ENCODE measurements around the gene WWC2.

WWC2 gene

GRCh38 chr4:183213996-183214395, 114.9 kb downstream of the WWC2 start:
- DNase-seq = no peak

DNA sequence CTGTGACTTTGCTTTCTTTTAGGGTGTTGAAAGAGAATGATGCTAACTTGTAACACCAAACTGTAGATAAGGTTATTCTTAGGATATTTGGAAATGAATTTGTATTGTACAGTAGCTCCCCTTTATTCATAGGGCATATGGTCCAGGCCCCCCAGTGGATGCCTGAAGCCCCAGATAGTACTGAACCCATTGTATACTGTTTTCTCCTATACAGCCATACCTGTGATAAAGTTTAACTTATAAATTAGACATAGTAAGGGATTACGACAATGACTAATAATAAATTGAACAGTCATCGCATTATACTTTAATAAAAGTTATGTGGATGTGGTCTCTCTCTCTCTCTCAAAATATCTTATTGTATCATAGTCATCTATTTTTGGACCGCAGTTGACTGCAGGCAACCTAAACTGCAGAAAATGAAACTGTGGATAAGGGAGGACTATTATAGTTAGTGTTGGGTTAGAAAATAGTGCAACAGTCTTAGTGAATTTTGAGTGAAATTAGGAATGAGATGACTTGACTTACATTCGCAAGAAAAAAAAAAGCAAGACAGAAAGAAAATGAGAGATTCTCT, 115.9 kb downstream of the WWC2 start:
- DNase-seq = no peak

DNA sequence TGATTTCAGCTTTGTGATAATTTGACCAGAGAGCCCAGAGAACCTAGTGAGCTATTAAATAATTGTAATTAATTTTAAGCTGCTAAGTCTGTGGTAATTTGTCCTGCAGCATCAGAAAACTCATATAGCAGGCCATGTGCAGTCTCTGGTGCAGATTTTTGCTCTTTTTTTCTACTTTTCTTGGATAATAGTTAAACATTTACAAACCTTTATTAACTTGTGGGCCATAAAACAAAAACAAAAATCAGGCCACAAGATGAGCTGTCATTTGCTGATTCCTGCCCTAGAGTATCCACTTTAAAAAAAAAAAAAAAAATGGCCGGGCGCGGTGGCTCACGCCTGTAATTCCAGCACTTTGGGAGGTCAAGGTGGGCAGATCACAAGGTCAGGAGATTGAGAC, 121.2 kb downstream of the WWC2 start:
- DNase-seq = no peak

GRCh38 chr4:183223053-183223452, 124.0 kb downstream of the WWC2 start:
- no peak for DNase-seq

DNA sequence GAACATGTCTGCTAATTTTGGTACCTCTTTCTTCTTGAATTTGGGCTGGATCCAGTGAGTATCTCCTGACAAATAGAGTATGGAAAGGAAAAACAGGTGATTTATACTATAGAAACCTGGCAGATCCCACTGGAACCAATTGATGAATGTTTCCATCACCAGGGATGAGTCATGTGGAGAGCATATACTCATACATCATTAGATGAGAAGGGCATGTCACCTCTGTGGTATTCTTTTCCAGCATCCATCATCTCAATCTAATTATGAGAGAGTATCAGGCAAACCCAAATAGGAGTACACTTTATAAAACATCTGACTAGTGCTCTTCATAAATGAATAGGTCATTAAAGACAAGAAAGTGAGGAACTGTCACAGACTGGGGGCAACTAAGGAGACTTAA, 130.3 kb downstream of the WWC2 start:
- no peak for DNase-seq

DNA sequence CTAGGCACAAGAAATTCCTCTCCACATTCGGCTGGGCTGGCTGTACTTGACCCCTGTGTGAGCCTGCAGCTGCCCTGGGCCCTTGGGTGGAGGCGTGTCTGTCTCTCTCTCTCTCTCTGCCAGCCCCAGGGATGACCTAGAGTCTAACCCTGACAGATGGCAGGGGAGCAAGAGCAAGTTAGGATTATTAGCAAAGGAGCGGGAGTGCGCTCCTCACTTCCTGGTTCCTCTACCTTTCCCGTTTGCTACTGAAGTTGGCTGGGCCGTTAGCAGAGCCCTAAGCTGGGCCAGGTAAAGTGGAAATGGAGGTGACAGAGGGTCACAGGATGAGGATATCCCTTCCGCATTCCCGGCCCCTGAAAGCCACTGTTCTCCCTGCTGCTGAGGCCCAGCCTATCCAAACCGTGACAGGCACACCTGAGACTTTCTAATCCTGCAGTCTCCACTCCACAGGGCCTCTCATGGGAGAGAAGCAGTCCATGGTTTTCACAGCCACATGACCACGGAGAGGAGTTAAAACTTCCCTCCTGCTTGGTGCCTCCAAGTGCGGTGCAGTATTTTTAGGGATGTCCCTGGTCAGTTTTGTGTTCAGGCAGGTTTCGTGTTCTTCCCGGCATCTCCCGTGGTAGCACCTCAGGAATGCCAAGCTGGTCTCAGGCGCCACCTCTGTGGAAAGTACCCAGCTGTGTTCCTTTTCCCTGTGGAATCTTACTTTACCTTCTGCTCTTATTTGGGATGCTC, 141.7 kb downstream of the WWC2 start:
- no peak for DNase-seq

DNA sequence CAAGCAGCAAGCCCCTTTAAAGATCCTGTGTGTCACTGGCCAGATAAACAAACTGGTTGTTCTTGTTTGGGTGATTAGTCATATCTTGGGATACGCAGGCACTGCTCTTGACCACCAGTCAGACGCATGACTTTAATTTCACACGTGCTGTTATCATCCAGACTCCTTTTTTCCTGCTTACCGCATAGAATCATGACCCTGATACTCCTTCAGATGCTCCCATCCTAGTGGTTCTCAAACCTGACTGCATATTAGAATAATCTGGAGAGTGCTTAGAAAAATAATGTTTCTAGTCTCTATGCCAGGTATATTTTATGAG, 142.2 kb downstream of the WWC2 start:
- DNase-seq = no peak

DNA sequence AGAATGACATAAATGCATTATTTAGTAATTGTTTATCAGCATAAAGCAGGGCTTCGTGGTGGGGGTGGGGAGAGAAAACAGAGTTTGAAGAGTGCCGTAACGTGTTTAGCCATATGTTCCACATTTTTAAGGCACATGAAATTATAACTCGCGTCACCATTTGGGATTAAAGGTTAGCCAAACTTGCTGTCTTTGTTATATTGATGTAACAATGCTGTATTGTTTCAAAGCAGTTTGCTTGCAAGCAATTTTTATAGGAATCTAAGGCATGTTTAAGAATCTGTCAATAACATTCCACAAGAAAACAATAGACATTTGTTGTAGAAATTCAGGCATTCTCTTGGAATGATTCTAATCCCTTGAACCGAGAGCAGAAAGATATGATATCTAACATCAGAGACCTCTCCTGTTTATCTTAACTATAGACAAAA, 142.7 kb downstream of the WWC2 start:
- no peak for DNase-seq

- DNase-seq = no peak
These were observed 143.2 kb downstream of the WWC2 start for GRCh38 chr4:183242291-183242690.

DNA sequence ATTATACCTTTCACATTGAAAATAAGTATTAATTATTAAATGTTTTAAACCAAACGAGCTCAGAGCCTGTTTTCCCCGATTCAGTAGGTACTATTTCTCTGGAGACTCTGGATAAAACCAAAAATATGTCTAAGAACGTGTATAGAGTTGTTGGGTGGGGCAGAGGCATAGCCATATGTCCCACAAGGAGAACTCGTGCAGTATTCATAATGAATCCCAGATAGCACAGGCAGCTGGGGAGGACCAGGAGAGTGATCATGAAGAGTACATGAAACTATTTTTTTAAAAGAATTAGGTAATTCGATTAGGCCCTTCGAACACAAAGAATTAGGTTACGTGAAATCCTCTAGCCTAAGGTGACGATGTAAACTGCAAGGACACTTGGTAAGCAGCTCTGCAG, 145.0 kb downstream of the WWC2 start:
- DNase-seq = no peak

- no peak for DNase-seq
These were observed 145.4 kb downstream of the WWC2 start for GRCh38 chr4:183244506-183244905.

DNA sequence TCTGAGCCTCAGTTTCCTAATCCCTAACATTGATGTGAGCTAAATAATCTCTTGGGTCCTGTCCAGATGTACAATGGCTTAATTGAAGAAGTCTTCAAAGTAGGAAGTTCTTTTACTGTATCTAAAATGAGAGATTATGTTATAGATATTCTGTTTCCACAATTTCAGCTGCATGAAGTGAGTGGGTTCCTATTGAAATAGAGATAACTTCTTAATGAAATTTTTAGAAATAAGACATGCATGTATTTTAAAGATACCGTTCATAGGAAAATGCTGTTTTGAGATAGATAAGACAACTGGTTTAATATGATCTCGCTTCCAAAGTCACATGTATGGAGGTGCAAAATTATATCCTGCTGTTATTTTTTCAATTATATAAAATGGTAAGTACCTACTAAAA, 149.1 kb downstream of the WWC2 start:
- no peak for DNase-seq

- DNase-seq = peak; percentile 33
These were observed 150.8 kb downstream of the WWC2 start for GRCh38 chr4:183249854-183250253.

DNA sequence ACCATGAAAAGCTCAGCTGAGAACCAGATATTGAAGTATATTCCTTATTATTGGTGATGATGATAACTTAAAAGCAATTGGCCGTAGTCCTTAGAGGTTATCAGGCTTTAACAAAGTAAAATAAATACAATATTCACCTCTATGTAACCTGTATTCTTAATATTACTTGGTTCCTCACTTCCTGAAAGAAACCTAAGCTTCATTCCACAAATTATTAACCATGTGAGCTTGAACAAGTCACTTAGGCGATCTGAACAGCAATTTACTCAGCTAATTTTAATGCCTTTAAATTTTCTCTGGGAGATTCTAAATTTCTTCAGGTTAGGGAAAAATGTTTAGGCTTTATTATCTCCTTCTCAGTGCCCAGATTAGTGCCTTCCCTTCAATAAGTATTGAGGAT, 151.8 kb downstream of the WWC2 start:
- DNase-seq = no peak

DNA sequence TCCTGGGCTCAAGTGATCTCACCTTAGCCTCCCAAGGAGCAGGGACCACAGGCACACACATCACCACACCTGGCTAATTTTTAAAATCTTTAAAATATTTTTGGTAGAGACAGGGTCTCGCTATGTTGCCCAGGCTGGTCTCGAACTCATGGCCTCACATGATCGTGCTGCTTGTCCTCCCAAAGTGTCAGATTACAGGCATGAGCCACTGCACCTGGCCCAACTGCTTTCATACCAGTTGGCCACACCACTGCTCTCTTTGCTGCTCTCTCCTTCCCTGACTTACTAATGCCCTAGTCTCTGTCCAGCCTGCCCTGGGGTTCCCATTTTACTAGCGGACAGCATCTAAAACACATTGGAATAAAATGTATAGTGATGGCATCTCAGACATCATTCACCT, 153.9 kb downstream of the WWC2 start:
- DNase-seq = no peak

DNA sequence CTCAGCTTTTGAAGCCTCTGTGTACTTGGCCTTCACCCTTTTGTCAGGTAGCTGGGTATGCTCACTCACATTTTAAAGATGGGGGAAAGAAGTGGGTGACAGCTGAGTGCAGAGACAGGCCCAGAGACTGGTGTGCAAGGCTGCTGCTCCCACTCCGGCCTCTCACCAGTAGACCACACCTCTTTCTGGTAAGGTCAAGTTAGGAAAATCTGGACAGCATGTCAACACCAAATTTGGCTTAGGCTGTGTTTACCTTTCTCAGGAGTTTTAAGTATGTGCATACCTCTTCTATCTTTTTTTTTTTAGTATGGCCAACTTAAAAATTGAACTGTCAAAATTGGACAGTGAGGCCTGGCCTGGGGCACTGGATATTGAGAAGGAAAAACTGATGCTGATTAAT, 154.4 kb downstream of the WWC2 start:
- no peak for DNase-seq

DNA sequence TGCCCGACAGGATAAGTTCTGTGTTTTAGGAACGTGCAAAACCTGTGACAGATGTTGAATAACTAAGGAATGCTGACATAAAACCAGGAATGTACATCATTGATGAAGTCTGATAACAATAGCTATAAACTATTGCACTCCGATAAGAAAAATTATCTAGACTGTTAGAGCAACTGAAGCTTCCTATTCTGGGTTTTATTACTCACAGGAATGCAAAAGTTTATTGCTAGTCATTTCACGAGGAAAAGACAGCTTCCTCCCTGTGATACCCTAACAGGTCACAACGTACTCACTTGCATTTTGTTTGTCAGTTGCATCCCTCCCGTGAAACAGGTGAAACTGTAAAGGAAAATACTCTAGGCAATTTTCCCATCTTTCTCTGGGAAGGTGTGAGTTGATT, 155.1 kb downstream of the WWC2 start:
- no peak for DNase-seq

DNA sequence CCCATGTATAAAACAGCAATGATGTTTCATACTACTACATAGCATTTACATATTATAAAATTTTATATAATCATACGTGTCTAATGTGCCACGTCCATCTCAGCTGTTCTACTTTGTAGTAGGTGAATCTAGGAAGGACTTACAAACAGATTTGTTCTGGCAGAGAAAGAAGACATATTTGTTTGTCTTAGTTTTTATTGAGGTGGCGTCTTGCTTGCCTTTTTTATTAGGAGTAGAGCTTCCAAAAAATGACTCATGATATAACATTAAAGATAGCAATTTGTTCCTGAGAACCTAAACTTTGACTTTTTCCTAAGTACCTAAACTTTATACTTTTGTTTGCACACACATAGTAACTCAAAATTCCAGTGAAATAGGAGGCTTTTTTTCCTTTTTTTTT, 156.4 kb downstream of the WWC2 start:
- no peak for DNase-seq

GRCh38 chr4:183256343-183256742, 157.3 kb downstream of the WWC2 start:
- DNase-seq = no peak

DNA sequence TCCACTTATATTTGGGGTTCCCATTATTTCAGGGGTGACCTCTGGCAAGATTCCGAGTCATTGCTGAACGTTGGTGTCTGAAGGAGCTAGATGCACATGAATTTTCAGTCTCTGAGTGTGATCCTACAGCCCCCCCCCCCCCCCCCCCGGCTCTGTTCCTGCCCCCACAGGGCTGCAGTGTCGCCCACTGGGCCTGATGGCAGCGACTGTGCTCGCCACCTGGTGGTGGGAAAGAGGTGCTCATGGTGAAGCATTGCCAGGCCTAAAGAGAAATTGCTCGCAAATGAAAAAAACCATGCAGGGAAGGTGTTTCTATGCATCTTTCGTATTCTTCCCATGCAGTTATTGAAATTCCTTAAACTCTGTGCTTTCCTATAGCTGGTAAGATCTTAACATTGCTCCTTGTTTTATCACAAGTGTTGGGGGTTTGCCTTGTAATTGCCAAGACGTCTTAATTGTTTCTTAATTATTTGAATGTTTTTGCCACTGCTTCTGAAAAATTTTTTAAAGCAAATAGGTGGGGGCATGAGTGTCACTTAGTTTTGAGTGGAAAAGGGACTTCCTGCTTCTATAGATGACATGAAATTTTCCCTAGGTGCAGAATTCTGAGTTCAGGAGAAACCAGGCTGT, 157.8 kb downstream of the WWC2 start:
- peak; percentile 35 for DNase-seq

GRCh38 chr4:183257808-183258207, 158.8 kb downstream of the WWC2 start:
- DNase-seq = no peak

DNA sequence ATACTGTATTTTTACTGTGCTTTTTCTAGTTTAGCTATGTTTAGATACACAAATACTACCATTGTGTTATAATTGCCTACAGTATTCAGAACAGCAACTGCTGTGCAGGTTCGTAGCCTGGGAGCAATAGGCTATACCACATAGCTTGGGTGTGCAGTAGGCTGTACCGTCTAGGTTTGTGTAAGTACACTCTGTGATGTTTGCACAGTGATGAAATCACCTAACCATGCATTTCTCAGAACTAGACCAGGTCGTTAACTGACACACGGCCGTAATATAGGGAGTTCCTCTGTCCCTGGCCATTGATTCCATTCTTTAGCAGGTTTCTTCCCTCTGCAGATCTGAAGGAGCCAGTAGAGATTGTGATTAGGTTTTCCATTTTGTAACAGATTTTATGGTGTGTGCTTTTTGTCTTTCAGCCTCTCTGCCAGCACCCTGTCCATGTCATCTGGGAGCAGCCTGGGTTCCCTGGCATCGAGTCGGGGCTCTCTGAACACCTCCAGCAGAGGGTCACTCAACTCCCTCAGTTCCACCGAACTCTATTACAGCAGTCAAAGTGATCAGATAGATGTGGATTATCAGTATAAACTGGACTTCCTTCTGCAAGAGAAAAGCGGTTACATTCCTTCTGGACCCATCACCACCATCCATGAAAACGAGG, 161.6 kb downstream of the WWC2 start:
- DNase-seq = no peak

GRCh38 chr4:183261953-183262775, 163.1 kb downstream of the WWC2 start:
- DNase-seq = peak; percentile 79

Measured in activated CD4-positive, alpha-beta T cell treated with anti-CD3 and anti-CD28 coated beads, Interleukin-2, amount 50 U/mL, for 16 hours (primary cell).